Body of pancreas (tissue), 4 donors: Measurements from ENCODE around the gene SPC24. TPM values are rescaled to one million over a fixed set of nuclear protein-coding genes. Genes with fewer than 3 reads are reported as not detected.
"Not testable (repeated sequence)": the region's sequence is repeated elsewhere in the genome, so short reads cannot be mapped to it uniquely, and the experiment has no call there.

Source experiments
- ATAC-seq: fragments of 150-250 bp; one replicate; pipeline ENCODE4 v1.9.1; 2016
- DNase-seq, 4 donors: peaks; one replicate each; pipeline ENCODE4 v3.0.0-alpha.2; 2019
- H3K27ac ChIP-seq, 4 donors: fragments of 200-600 bp; sonication (generic); 1 replicate in 3 of 4; 2 replicates in 1 of 4; pipeline versions ENCODE4 v1.5.1 to v1.6.1; 2016 to 2019; ENCODE audit warnings: mild to moderate bottlenecking in 1 of 4, mixed read lengths in 1 of 4, moderate library complexity in 1 of 4
- H3K27me3 ChIP-seq, 2 donors: fragments of 200-600 bp; sonication (generic); one replicate each; pipeline ENCODE4 v1.6.0; 2016; ENCODE audit warnings: mild to moderate bottlenecking in 1 of 2
- H3K36me3 ChIP-seq, 2 donors: fragments of 200-600 bp; sonication (generic); replicated peaks in 1 of 2; 2 replicates each; pipeline ENCODE4 v1.5.1; 2016; ENCODE audit warnings: low read depth in 2 of 2; ENCODE audit not compliant: insufficient read depth in 1 of 2
- H3K4me1 ChIP-seq: fragments of 200-600 bp; sonication (generic); one replicate; pipeline ENCODE4 v1.6.0; 2016
- H3K4me3 ChIP-seq, 2 donors: fragments of 200-600 bp; sonication (generic); 1 replicate in 1 of 2; 2 replicates in 1 of 2; pipeline ENCODE4 v1.5.1; 2016 to 2019
- H3K9me3 ChIP-seq, 3 donors: fragments of 200-600 bp; sonication (generic); 1 replicate in 2 of 3; 2 replicates in 1 of 3; pipeline ENCODE4 v1.5.1; 2016
- POLR2A ChIP-seq, 3 donors: fragments of 450-650 bp; IDR thresholded peaks; one replicate each; pipeline ENCODE4 v1.6.1; 2016; ENCODE audit warnings: antibody characterized with exemption in 3 of 3, mild to moderate bottlenecking in 2 of 3
- WGBS, 2 donors: methylation state at CpG; one replicate each; pipeline ENCODE4 v1.1.5; 2017; 5-methylcytosine and 5-hydroxymethylcytosine counted together
- intact Hi-C: fragments of 100-400 bp; cut with DNase I; formaldehyde crosslinking; loops from one replicate; pipeline ENCODE4 v1.15.1; 2023
- total RNA-seq, 2 donors: library from RNA; depleted of rRNA; stranded (reverse); fragments of >200 nt; gene quantifications; one replicate each; pipeline ENCODE4 v1.1.0, GENCODE V29; 2016
- TF ChIP-seq, protein P1 (sequence below), 7 experiments: fragments of 450-650 bp in 4 of 7; fragments of 200-600 bp in 3 of 7; sonication (generic) in 3 of 7; IDR thresholded peaks; one replicate each; pipeline ENCODE4 v1.5.1; 2016 to 2019; ENCODE audit warnings: antibody characterized with exemption in 7 of 7

The SPC24 gene
- total RNA-seq, 2 donors from 2014 or later = 1.8 to 6.9 TPM

DNA sequence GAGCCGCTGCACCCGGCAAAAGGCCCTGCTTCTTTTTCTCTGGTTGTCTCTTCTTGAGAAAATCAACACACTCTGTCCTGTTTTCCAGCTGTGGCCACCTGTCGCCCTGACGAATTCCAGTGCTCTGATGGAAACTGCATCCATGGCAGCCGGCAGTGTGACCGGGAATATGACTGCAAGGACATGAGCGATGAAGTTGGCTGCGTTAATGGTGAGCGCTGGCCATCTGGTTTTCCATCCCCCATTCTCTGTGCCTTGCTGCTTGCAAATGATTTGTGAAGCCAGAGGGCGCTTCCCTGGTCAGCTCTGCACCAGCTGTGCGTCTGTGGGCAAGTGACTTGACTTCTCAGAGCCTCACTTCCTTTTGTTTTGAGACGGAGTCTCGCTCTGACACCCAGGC lies 49.1 kb downstream of the SPC24 start:
- Histone ChIP-seq H3K36me3 (peaks cover 37 to 64% of the 10 kb centered on the region in 2 donors), H3K4me3 (no peak overlapping the region), H3K27ac (no peak overlapping the region), H3K27me3 (no peaks in the 10 kb centered on the region), H3K4me1 (no peaks in the 10 kb centered on the region), H3K9me3 (no peaks in the 10 kb centered on the region)
- intact Hi-C loops = loop anchor here (10.0 kb wide), 1 partner anchor 172 kb away; no protein-coding TSS in a partner anchor
- TF ChIP-seq, protein P1, sequence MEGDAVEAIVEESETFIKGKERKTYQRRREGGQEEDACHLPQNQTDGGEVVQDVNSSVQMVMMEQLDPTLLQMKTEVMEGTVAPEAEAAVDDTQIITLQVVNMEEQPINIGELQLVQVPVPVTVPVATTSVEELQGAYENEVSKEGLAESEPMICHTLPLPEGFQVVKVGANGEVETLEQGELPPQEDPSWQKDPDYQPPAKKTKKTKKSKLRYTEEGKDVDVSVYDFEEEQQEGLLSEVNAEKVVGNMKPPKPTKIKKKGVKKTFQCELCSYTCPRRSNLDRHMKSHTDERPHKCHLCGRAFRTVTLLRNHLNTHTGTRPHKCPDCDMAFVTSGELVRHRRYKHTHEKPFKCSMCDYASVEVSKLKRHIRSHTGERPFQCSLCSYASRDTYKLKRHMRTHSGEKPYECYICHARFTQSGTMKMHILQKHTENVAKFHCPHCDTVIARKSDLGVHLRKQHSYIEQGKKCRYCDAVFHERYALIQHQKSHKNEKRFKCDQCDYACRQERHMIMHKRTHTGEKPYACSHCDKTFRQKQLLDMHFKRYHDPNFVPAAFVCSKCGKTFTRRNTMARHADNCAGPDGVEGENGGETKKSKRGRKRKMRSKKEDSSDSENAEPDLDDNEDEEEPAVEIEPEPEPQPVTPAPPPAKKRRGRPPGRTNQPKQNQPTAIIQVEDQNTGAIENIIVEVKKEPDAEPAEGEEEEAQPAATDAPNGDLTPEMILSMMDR (IDR thresholded peaks at IDR 0.05) = no peak
- TF ChIP-seq POLR2A (IDR thresholded peaks at IDR 0.05) = no peak
- ATAC-seq (no peak), DNase-seq (peak in 1 of 4 donors; percentile 33)
- 84 to 90% methylated on average over 11 to 13 of the region's 13 CpGs for WGBS, 2 donors

DNA sequence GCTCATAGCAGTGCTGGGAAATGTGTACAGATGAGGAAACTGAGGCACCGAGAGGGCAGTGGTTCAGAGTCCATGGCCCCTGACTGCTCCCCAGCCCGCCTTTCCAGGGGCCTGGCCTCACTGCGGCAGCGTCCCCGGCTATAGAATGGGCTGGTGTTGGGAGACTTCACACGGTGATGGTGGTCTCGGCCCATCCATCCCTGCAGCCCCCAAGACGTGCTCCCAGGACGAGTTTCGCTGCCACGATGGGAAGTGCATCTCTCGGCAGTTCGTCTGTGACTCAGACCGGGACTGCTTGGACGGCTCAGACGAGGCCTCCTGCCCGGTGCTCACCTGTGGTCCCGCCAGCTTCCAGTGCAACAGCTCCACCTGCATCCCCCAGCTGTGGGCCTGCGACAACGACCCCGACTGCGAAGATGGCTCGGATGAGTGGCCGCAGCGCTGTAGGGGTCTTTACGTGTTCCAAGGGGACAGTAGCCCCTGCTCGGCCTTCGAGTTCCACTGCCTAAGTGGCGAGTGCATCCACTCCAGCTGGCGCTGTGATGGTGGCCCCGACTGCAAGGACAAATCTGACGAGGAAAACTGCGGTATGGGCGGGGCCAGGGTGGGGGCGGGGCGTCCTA lies 50.5 kb downstream of the SPC24 start:
- intact Hi-C loops = loop anchor here (10.0 kb wide), 1 partner anchor 170 kb away; no protein-coding TSS in a partner anchor
- WGBS, 2 donors = 73 to 92% methylated on average over 6 to 35 of the region's 36 CpGs
- DNase-seq (no peak), ATAC-seq (no peak)
- TF ChIP-seq, protein P1 (IDR thresholded peaks at IDR 0.05) = no peak
- no peak for TF ChIP-seq POLR2A (IDR thresholded peaks at IDR 0.05)
- no peak overlapping the region for H3K27ac ChIP-seq
- H3K9me3 ChIP-seq = no peaks in the 10 kb centered on the region
- peaks cover 29 to 52% of the 10 kb centered on the region in 2 donors for H3K36me3 ChIP-seq
- no peaks in the 10 kb centered on the region for H3K4me1 ChIP-seq
- H3K4me3 ChIP-seq = no peak overlapping the region
- H3K27me3 ChIP-seq = no peaks in the 10 kb centered on the region

DNA sequence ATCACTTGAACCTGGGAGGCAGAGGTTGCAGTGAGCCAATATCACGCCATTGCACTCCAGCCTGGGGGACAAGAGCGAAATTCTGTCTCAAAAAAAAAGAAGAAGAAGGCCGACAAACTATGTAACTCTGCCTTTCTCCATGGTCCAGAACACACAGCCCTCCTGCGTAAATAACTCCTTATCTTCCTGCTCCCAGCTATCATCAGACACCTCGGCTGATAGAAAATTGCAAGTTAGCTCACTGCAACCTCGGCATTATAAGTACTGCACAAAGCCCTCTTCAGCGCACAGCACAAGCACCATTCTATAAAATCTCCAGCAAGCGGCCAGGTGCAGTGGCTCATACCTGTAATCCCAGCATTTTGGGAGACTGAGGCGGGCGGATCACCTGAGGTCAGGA lies 51.9 kb downstream of the SPC24 start:
- not testable (repeated sequence) for H3K9me3 ChIP-seq, H3K4me1 ChIP-seq, DNase-seq, H3K27ac ChIP-seq, H3K27me3 ChIP-seq, H3K4me3 ChIP-seq, ATAC-seq
- peaks cover 26 to 42% of the 10 kb centered on the region in 2 donors for H3K36me3 ChIP-seq
- intact Hi-C loops = loop anchor here (10.0 kb wide), 1 partner anchor 169 kb away; no protein-coding TSS in a partner anchor
- WGBS, 2 donors = 76 to 90% methylated on average over 9 to 10 of the region's 10 CpGs

DNA sequence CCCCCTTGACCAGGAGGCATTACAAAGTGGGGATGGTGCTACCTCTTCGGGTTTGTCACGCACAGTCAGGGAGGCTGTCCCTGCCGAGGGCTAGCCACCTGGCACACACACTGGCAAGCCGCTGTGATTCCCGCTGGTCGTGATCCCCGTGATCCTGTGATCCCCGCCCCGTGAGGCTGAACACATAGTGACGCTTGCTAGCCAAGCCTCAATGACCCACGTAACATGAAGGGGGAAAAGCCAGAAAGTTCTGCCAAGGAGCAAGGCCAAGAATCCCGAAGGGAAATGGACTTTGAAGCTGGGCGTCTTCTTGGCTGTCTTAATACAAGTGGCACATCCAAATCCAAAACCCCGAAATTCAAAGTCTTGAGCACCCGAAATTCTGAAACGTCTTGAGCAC lies 52.6 kb downstream of the SPC24 start:
- ATAC-seq (peak; percentile 21), DNase-seq (no peak)
- no peaks in the 10 kb centered on the region for H3K27me3 ChIP-seq
- H3K9me3 ChIP-seq = no peaks in the 10 kb centered on the region
- H3K36me3 ChIP-seq = peaks cover 26 to 38% of the 10 kb centered on the region in 2 donors
- intact Hi-C loops = loop anchor here (10.0 kb wide), 1 partner anchor 168 kb away; no protein-coding TSS in a partner anchor
- no peak overlapping the region for H3K4me3 ChIP-seq
- TF ChIP-seq, protein P1 (IDR thresholded peaks at IDR 0.05) = no peak
- no peak for TF ChIP-seq POLR2A (IDR thresholded peaks at IDR 0.05)
- no peak overlapping the region for H3K27ac ChIP-seq
- H3K4me1 ChIP-seq = no peaks in the 10 kb centered on the region
- 78 to 87% methylated on average over 15 to 16 of the region's 16 CpGs for WGBS, 2 donors

DNA sequence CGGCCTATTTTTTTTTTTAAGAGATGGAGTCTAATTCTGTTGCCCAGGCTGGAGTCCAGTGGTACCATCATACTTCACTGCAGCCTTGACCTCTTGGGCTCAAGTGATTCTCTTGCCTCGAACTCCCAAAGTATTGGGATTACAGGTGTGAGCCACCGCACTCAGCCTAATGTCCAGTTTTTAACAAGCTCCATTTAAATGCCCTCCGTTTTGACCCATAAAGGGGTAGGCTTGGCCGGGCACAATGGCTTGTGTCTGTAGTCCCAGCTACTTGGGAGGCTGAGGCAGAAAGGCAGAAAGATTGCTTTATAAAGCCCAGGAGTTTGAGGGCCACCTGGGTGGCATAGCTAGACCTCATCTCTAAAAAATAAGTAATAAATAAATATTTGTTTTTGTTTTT lies 54.5 kb downstream of the SPC24 start:
- H3K27ac ChIP-seq = no peak overlapping the region
- no peak for ATAC-seq
- DNase-seq = no peak
- WGBS, 2 donors = 83 to 95% methylated on average over 5 of the region's 5 CpGs
- peaks cover 6% of the 10 kb centered on the region for H3K4me1 ChIP-seq
- H3K4me3 ChIP-seq = no peak overlapping the region
- no peak for TF ChIP-seq POLR2A (IDR thresholded peaks at IDR 0.05)
- TF ChIP-seq, protein P1 (IDR thresholded peaks at IDR 0.05) = no peak
- no peaks in the 10 kb centered on the region for H3K9me3 ChIP-seq
- intact Hi-C loops = loop anchor here (10.0 kb wide), 1 partner anchor 166 kb away; no protein-coding TSS in a partner anchor
- peaks cover 7 to 28% of the 10 kb centered on the region in 2 donors for H3K36me3 ChIP-seq
- no peaks in the 10 kb centered on the region for H3K27me3 ChIP-seq
